Neuron (in vitro differentiated cells): ENCODE measurements around the gene LSS.
"Not testable (repeated sequence)": the region's sequence is repeated elsewhere in the genome, so short reads cannot be mapped to it uniquely, and the experiment has no call there.

Experiments
- H2AFZ ChIP-seq: one replicate; pipeline ENCODE4 v1.6.1; 2013; ENCODE audit warnings: low read depth, mild to moderate bottlenecking, inconsistent platforms, low read length, moderate library complexity
- H3K27me3 ChIP-seq: one replicate; pipeline ENCODE4 v1.6.1; 2013; ENCODE audit warnings: low read length; ENCODE audit not compliant: insufficient read depth
- H3K36me3 ChIP-seq: one replicate; pipeline ENCODE4 v1.6.1; 2013; ENCODE audit warnings: low read length; ENCODE audit not compliant: insufficient read depth
- H3K4me1 ChIP-seq: one replicate; pipeline ENCODE4 v1.6.1; 2013; ENCODE audit warnings: low read length; ENCODE audit not compliant: insufficient read depth
- H3K4me3 ChIP-seq: 2 replicates; pipeline ENCODE4 v1.5.1; 2013; ENCODE audit warnings: mild to moderate bottlenecking, low read length, moderate library complexity
- H3K9me3 ChIP-seq: one replicate; pipeline ENCODE4 v1.6.1; 2013; ENCODE audit warnings: low read length

Gene LSS

DNA sequence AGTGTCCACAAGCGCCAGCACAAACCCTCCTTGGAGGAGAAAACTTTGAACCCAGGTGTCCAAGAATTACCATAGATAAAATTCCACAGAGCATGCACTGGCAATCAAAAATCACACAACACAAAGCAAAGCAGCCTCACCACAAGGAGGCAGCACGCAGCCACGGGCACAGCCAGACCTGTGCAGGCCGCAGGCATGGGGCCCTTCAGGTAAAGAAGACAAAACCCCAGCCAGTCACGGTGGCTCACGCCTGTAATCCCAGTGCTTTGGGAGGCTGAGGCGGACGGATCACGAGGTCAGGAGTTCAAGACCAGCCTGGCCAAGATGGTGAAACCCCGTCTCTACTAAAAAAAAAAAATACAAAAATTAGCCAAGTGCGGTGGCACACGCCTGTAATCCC is 81.1 kb downstream of the LSS start:
- H3K4me3 ChIP-seq, H3K36me3 ChIP-seq, H3K4me1 ChIP-seq, H3K9me3 ChIP-seq, H2AFZ ChIP-seq, H3K27me3 ChIP-seq: not testable (repeated sequence)

DNA sequence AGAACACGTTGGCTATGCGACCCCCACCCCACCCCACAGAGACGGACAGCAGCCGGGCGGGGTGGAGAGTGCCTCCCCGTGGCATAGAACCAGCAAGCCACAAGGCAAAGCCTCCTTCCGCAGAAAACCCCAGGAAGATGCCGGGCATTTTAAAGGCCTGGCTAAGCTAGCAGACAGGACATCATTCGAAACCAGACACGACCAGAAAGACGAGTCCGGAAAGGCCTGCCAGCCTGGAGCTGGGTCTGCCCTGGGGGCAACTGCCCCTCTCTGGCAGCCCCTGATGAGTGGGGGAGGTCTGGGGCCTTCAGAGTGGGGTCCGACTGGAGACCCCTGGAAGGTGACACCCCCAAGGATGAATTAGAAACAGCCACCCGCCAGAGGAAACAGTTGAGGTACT is 81.7 kb downstream of the LSS start:
- peaks cover 3% of the 10 kb centered on the region for H3K4me1 ChIP-seq
- H3K27me3 ChIP-seq = no peaks in the 10 kb centered on the region
- H3K36me3 ChIP-seq = no peaks in the 10 kb centered on the region

DNA sequence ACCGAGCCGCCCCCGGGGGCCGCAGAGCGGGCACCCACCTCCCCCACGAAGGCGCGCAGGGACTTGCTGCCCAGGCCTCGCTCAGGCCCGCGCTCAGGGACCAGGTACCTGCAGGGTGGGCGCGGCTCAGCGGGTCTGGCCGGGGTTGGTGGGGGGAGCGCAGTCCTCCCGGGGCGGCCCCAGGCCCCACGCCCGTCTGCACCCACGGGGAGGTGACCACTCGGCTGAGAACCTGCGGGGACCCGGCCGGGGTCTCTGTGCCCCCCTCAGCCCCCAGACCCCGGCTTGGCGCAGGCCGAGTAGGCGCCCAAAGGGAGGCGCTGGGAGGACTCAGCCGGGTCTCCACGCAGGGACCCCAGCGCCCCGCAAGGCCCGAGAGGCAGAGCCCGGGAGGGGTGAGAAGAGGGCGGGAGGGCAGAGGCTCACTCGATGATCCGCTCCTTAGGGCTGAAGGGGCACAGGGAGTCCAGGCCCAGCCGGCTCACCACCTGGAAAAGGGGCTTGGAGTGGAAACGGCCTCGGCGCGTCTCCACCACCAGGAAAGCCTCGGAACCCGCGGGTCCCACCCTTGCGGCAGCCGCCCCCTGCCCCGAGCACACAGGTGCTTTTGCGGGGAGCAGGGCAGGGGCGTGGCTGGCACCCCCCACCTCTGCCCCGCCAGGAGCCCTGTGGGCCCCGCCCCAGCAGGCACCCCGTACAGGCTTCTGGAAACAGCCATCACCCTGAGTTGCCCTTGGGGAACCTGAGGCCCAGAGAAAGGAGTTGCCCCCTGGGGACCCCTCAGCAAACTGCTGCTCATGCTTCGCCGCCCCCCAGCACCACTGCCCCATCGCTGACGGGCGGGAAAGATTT is 82.5 kb downstream of the LSS start:
- Histone ChIP-seq H3K4me1 (peaks cover 3% of the 10 kb centered on the region), H3K27me3 (no peaks in the 10 kb centered on the region), H3K36me3 (no peaks in the 10 kb centered on the region), H3K4me3 (no peak overlapping the region), H3K9me3 (no peaks in the 10 kb centered on the region), H2AFZ (no peak overlapping the region)

More for the DNA sequence above, 81.7 kb downstream of the LSS start:
- H3K4me3 ChIP-seq = no peak overlapping the region
- no peak overlapping the region for H2AFZ ChIP-seq
- no peaks in the 10 kb centered on the region for H3K9me3 ChIP-seq

DNA sequence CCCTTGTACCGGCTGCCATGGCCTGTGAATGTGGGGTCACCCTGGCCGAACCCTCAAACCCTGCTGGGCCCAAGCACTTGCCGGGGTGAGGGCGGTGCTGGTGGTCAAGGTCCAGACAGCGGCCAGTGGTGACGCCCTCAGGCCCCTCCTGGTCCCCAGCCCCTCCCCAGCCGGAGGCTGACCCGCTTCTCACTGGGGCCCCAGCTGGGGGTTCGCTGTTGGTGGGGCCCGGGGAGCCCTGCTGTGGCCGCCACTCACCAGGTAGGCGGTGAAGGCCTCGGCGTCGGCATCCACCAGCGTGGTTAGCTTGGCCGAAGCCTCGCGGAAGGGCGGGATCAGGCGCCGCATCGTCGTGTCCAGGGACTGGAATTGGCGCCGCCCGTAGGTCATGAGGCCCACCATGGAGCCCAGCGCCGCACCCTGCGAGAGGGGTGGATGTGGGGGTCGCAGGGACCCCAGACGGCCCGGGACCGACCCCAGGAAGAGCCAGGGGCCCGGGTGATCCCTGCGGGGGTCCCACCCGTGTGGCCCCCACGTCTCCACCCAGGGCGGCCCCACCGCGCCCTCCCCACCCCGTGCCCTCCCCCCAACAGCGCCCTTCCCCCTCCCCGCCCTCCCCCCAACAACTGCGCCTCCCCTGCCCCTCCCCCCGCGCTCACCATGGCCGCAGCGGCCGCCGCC is 83.3 kb downstream of the LSS start:
- no peaks in the 10 kb centered on the region for H3K36me3 ChIP-seq

DNA sequence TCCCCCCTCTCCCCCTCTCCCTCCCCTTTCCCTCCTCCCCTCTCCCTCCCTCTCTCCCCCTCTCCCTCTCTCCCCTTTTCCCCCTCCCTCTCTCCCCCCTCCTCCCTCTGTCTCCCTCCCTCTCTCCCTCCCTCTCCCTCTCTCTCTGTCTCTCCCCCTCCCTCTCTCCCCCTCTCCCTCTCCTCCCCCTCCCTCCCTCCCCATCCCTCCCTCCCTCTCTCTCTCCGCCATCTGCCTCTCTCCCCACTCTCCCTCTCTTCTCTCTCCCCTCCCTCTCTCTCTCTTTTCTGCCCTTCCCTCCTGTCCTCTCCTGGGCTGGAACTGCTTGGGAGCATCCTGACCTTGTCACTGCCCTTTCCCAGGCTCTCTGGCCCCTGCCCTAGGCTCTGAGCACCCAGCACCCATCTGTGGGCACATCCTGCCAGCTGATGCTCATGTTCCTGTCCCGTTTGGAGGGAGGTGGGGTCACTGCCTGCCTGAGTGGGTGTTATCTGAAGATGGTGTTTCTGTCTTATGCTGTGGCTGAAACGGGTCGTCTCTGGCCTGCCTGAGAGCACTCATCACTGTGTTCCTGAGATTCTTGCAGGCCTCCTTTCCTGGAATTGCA is 84.0 kb downstream of the LSS start:
- no peaks in the 10 kb centered on the region for H3K9me3 ChIP-seq
- H2AFZ ChIP-seq = no peak overlapping the region
- H3K36me3 ChIP-seq = no peaks in the 10 kb centered on the region
- peaks cover 3% of the 10 kb centered on the region for H3K4me1 ChIP-seq
- no peak overlapping the region for H3K4me3 ChIP-seq
- H3K27me3 ChIP-seq = no peaks in the 10 kb centered on the region

More for the DNA sequence above, 83.3 kb downstream of the LSS start:
- Histone ChIP-seq H3K27me3 (no peaks in the 10 kb centered on the region), H3K4me3 (no peak overlapping the region), H2AFZ (no peak overlapping the region), H3K9me3 (no peaks in the 10 kb centered on the region), H3K4me1 (peaks cover 3% of the 10 kb centered on the region)

DNA sequence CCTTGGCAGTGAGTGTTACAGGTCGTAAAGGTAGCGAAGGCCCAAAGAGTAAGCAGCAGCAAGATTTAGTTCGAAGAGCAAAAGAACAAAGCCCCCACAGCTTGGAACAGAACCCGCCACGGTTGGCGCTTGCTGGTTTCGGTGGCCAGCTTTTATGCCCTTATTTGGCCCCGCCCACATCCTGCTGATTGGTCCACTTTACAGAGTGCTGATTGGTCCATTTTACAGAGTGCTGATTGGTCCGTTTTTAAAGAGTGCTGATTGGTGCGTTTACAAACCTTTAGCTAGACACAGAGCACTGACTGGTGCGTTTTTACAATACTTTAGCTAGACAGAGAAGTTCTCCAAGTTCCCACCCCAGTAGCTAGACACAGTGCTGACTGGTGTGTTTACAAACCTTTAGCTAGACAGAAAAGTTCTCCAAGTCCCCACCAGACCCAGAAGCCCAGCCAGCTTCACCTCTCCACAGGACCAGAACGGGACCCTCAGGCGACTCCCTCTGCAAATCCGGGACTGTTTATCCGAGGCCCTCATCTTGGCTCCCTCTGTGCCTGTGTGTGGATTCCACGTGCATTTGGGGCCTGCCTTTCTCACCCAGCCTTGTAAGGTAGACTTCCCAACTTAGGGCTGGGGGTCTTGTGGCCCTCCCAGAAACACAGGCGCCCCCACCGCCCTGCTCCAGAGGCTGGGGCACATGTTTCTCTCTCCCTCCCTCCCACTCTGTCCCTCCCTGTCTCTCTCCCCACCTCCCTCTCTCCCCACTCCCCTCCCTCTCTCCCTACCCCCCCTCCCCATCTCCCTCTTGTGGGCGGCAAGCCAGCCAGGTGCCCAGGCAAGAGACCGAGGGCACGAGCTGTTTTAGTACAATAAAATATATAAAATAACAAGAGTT is 85.7 kb downstream of the LSS start:
- Histone ChIP-seq H2AFZ (no peak overlapping the region), H3K4me1 (peaks cover 3% of the 10 kb centered on the region), H3K9me3 (no peaks in the 10 kb centered on the region), H3K4me3 (no peak overlapping the region), H3K36me3 (no peaks in the 10 kb centered on the region), H3K27me3 (no peaks in the 10 kb centered on the region)

DNA sequence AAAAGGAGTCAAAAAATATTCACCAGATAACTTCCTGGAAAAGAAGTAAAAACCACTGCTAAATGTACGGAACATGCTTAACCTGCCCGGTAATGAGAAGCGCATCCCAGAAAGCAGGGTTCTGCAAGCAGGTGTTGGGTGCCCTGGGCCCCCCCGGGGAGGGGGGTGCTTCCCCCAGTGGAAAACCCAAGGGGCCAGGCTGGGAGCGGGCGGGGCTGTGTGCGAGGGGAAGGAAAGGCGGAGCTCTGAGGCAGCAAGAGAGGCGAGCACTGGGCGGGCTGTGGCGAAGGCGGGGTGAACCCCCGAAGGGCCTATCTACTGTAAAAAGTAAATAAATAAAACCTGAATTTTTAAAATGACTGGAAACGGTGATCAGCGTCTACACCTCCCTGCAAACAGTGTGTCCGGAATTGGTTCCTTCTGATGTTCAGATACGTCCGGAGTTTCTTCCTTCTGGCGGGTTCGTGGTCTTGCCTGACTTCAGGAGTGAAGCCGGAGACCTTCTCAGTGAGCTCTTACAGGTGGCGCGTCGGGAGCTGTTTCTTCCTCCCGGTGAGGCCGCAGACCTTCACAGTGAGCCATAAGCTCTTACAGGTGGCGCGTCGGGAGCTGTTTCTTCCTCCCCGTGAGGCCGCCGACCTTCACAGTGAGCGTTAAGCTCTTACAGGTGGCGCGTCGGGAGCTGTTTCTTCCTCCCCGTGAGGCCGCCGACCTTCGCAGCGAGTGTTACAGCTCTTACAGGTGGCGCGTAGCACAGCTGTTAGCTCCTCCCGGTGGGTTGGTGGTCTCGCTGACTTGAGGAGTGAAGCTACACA is 86.6 kb downstream of the LSS start:
- no peaks in the 10 kb centered on the region for H3K36me3 ChIP-seq
- H2AFZ ChIP-seq = no peak overlapping the region
- no peak overlapping the region for H3K4me3 ChIP-seq
- no peaks in the 10 kb centered on the region for H3K27me3 ChIP-seq
- peaks cover 3% of the 10 kb centered on the region for H3K4me1 ChIP-seq
- H3K9me3 ChIP-seq = no peaks in the 10 kb centered on the region

DNA sequence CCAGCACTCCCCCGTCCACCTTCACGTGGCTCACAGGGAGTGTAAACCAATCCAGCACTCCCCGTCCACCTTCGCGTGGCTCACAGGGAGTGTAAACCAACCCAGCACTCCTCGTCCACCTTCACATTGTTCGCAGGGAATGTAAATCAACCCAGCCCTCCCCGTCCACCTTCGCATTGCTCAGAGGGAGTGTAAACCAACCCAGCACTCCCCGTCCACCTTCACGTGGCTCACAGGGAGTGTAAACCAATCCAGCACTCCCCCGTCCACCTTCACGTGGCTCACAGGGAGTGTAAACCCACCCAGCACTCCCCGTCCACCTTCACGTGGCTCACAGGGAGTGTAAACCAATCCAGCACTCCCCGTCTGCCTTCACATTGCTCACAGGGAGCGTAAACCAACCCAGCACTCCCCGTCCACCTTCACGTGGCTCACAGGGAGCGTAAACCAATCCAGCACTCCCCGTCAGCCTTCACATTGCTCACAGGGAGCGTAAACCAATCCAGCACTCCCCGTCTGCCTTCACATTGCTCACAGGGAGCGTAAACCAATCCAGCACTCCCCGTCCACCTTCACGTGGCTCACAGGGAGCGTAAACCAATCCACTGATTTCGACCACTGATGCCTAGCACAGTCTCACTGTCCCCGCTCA is 88.1 kb downstream of the LSS start:
- not testable (repeated sequence) for H3K4me3 ChIP-seq, H3K27me3 ChIP-seq, H3K4me1 ChIP-seq, H3K9me3 ChIP-seq, H3K36me3 ChIP-seq, H2AFZ ChIP-seq

DNA sequence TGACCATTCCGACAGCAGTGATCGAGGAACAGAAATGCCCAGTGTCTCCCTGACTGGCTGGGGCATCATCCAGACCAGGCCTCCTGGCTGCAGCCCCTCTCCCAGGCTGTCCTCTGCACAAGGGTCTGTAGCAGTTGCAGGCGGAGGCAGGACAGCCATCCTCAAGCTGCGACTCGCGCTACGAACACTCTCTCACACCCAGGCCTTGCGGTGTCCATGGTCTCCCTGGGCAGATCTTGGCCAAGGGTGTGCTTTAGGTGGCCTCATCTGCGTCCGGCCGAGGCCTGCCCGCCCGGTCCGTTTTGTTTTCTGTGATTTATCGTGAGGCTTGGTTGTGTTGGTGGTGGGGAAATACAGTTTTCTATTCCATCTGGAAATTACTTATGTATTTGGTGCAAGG is 88.9 kb downstream of the LSS start:
- Histone ChIP-seq H3K4me3 (no peak overlapping the region), H3K9me3 (no peaks in the 10 kb centered on the region), H3K36me3 (no peaks in the 10 kb centered on the region), H3K4me1 (peaks cover 3% of the 10 kb centered on the region), H3K27me3 (no peaks in the 10 kb centered on the region), H2AFZ (no peak overlapping the region)

DNA sequence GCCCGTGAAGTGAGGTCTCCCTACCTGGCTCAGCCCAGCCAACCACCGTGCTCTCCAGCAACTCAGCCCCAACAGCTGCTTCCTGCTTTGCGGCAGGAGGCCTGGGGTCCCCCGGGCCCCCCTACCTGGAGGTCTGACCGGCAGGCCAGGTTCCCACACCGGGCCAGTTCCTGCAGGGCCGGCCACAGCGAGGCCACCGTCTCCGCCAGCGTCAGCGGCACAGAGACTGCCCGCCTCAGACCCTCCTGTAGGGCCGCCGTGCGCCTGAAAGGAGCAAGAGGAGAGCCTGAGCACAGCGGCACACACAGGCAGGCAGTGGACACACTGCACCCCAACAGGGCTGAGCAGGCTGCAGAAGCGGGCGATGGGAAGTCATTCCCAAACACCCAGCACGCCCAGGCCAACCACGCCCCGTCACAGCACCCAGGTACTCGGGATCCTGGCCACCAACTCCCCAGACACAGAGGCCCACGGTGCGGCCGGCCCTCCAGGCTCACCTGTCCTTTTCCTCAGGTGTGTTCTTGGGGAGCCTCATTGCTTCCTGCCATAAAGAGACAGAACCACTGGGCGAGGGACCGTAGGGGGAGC is 90.1 kb downstream of the LSS start:
- Histone ChIP-seq H3K9me3 (no peaks in the 10 kb centered on the region), H3K27me3 (no peaks in the 10 kb centered on the region), H3K4me3 (no peak overlapping the region), H2AFZ (no peak overlapping the region), H3K36me3 (no peaks in the 10 kb centered on the region), H3K4me1 (no peaks in the 10 kb centered on the region)
